ENCODE data around the gene MTUS2. TPM values are rescaled to one million over a fixed set of nuclear protein-coding genes. Genes with fewer than 3 reads are reported as not detected.

Gene MTUS2
- total RNA-seq, 4 donors from 2014 or later = 0.26 to 0.72 (median 0.38) TPM; not detected in 1

DNA sequence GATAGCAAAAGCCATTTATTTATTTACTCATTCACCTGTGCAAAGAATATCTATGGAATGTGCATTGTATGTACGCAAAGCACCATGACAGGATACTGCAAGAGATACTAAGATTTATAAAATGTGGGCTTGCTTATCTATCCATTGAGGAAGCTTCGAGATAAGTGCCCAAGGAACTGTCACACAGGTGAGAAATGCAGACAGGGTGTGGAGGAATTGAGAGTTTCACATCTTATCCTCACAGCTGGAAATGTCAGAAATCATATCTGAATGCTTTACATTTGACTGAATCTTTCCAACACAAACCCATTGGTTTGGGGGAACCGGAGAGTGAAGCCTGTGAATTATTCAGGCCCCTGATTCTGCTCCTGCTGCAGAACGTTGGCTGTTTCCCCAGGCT lies 662.4 kb downstream of the MTUS2 start:
- WGBS = 78% methylated on average over 4 of the region's 4 CpGs
- H3K4me1 ChIP-seq = no peaks in the 10 kb centered on the region
- DNase-seq (ENCODE audit: low spot score in 2 of 2) = no peak
- H3K9me3 ChIP-seq = no peaks in the 10 kb centered on the region
- no peak for TF ChIP-seq EP300 (IDR thresholded peaks at IDR 0.05)
- TF ChIP-seq, protein P1, sequence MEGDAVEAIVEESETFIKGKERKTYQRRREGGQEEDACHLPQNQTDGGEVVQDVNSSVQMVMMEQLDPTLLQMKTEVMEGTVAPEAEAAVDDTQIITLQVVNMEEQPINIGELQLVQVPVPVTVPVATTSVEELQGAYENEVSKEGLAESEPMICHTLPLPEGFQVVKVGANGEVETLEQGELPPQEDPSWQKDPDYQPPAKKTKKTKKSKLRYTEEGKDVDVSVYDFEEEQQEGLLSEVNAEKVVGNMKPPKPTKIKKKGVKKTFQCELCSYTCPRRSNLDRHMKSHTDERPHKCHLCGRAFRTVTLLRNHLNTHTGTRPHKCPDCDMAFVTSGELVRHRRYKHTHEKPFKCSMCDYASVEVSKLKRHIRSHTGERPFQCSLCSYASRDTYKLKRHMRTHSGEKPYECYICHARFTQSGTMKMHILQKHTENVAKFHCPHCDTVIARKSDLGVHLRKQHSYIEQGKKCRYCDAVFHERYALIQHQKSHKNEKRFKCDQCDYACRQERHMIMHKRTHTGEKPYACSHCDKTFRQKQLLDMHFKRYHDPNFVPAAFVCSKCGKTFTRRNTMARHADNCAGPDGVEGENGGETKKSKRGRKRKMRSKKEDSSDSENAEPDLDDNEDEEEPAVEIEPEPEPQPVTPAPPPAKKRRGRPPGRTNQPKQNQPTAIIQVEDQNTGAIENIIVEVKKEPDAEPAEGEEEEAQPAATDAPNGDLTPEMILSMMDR (IDR thresholded peaks at IDR 0.05) = no peak
- no peak for TF ChIP-seq POLR2A (IDR thresholded peaks at IDR 0.05)
- TF ChIP-seq POLR2AphosphoS5 (IDR thresholded peaks at IDR 0.05) = no peak
- no peaks in the 10 kb centered on the region for H3K36me3 ChIP-seq
- no peak overlapping the region for H3K27ac ChIP-seq
- H3K4me3 ChIP-seq = no peak overlapping the region
- H3K27me3 ChIP-seq = peaks cover 2% of the 10 kb centered on the region

DNA sequence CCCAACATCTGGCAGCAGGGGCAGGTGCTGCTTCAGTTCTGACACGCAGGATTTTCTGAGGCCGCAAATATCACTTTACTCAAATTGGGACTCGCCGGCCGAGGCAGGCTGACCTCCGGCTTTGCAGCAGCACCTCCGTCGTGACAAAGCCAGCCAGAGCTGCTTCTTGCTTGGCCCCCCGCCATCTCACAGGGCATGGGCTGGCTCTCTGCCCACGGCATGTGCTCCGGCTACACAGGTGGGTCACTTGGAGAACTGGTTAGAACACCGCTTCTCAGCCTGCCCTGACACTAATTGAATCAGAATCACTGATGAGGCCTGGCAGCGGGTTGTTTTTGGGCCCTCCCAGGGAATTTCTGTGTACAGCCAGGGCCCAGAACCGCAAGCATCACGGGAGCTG lies 663.1 kb downstream of the MTUS2 start:
- no peaks in the 10 kb centered on the region for H3K9me3 ChIP-seq
- H3K4me3 ChIP-seq = no peak overlapping the region
- no peak for DNase-seq (ENCODE audit: low spot score in 2 of 2)
- no peak for TF ChIP-seq POLR2A (IDR thresholded peaks at IDR 0.05)
- TF ChIP-seq POLR2AphosphoS5 (IDR thresholded peaks at IDR 0.05) = no peak
- TF ChIP-seq, protein P1 (IDR thresholded peaks at IDR 0.05) = no peak
- no peak for TF ChIP-seq EP300 (IDR thresholded peaks at IDR 0.05)
- WGBS = 83% methylated on average over 14 of the region's 15 CpGs
- H3K27ac ChIP-seq = no peak overlapping the region
- H3K4me1 ChIP-seq = no peaks in the 10 kb centered on the region
- peaks cover 7% of the 10 kb centered on the region for H3K27me3 ChIP-seq
- no peaks in the 10 kb centered on the region for H3K36me3 ChIP-seq

DNA sequence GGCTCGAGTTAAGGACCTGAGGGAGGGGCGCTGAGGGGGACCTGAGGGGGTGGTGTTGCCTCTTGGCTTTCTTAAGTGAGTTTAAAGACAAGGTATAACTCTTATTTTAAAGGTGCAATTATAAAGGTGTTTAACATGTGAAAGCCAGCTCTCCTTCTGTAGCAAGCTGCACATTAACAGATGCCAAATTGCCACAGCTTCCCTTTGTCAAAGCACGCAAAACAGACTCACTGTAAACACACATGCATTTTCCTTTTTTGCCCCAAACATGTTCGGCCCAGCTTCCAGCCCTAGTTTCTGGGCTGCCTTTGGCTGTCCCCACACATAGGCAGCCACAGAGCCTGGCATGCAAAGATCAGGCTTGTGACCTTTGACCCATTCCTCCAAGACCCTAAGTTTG lies 663.5 kb downstream of the MTUS2 start:
- Histone ChIP-seq H3K27me3 (peaks cover 7% of the 10 kb centered on the region), H3K4me1 (no peaks in the 10 kb centered on the region), H3K9me3 (no peaks in the 10 kb centered on the region), H3K27ac (no peak overlapping the region), H3K36me3 (no peaks in the 10 kb centered on the region), H3K4me3 (no peak overlapping the region)
- WGBS = 72% methylated on average over 4 of the region's 4 CpGs
- DNase-seq (ENCODE audit: low spot score in 2 of 2) = no peak
- TF ChIP-seq POLR2AphosphoS5 (IDR thresholded peaks at IDR 0.05) (no peak), EP300 (IDR thresholded peaks at IDR 0.05) (no peak), POLR2A (IDR thresholded peaks at IDR 0.05) (no peak)
- TF ChIP-seq, protein P1 (IDR thresholded peaks at IDR 0.05) = no peak

DNA sequence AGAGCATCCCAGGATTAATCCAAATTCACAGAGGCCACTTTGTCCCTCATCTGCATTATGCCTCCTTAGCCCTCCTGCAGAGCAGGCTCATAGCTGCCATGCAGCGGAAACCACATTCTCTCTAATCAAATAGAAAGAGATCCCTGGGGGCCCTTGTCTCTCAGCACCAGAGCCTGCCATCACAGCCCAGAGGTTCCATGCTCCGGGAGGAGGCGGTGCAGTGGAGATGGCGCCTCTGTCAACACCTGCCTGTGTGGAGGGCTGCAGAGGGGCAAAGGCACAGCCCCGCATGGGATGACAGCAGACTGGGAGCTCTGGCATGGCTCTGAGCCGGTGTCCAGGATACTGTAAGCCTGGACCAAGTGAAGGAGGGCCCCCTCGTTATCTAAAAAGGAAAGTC lies 664.1 kb downstream of the MTUS2 start:
- TF ChIP-seq EP300 (IDR thresholded peaks at IDR 0.05) = no peak
- no peak for TF ChIP-seq POLR2AphosphoS5 (IDR thresholded peaks at IDR 0.05)
- no peak for TF ChIP-seq POLR2A (IDR thresholded peaks at IDR 0.05)
- TF ChIP-seq, protein P1 (IDR thresholded peaks at IDR 0.05) = no peak
- DNase-seq (ENCODE audit: low spot score in 2 of 2) = no peak
- H3K4me3 ChIP-seq = no peak overlapping the region

DNA sequence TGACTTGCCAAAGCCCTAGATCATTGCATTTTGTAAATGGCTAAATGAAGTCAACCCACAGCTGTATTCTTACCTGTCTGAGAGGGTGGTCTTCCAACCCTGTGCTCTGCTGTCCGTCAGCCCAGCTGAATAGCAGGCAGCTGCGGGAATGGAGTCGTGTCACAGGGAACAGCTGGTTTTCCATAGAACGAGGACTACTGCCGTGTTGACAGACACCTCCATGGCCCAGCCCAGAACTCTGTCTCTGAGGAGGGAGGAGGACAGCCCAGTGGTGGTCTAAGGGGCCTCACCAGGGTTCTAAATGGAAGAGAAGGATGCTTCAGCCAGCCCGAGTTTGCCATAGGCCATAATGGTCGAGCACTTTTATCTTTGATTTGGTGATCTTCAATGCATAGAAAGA lies 664.7 kb downstream of the MTUS2 start:
- H3K27ac ChIP-seq = no peak overlapping the region
- 83% methylated on average over 7 of the region's 7 CpGs for WGBS
- H3K4me1 ChIP-seq = no peaks in the 10 kb centered on the region
- no peak for DNase-seq (ENCODE audit: low spot score in 2 of 2)
- TF ChIP-seq POLR2A (IDR thresholded peaks at IDR 0.05) (no peak), POLR2AphosphoS5 (IDR thresholded peaks at IDR 0.05) (no peak), EP300 (IDR thresholded peaks at IDR 0.05) (no peak)
- TF ChIP-seq, protein P1 (IDR thresholded peaks at IDR 0.05) = no peak
- no peaks in the 10 kb centered on the region for H3K9me3 ChIP-seq
- no peaks in the 10 kb centered on the region for H3K36me3 ChIP-seq
- H3K4me3 ChIP-seq = no peak overlapping the region
- peaks cover 7% of the 10 kb centered on the region for H3K27me3 ChIP-seq

More for the DNA sequence above, 664.1 kb downstream of the MTUS2 start:
- 87% methylated on average over 7 of the region's 7 CpGs for WGBS
- H3K36me3 ChIP-seq = no peaks in the 10 kb centered on the region
- peaks cover 7% of the 10 kb centered on the region for H3K27me3 ChIP-seq
- H3K27ac ChIP-seq = no peak overlapping the region
- no peaks in the 10 kb centered on the region for H3K4me1 ChIP-seq
- no peaks in the 10 kb centered on the region for H3K9me3 ChIP-seq

Data from suprapubic skin (tissue), 4 donors.